HG02840 (cell line): Measurements from ENCODE around the gene FAXDC2.

Experiments used
- ATAC-seq: cut with Tn5 transposase; IDR thresholded peaks from one replicate; pipeline ENCODE4 v1.9.1; 2021; ENCODE audit warnings: mild to moderate bottlenecking, moderate library complexity, moderate number of reproducible peaks; ENCODE audit not compliant: unreplicated experiment, low FRiP score

Gene FAXDC2

GRCh38 chr5:154850255-154851062 lies at the start of gene FAXDC2:
FAXDC2 (minus strand) TSS chr5:154850603; CDS start chr5:154838178, 12,425 bp downstream.
- ATAC-seq = no peak

GRCh38 chr5:154900066-154900465 lies 49.7 kb upstream of the FAXDC2 start:
- ATAC-seq = no peak

- no peak for ATAC-seq
Observed at GRCh38 chr5:154899151-154899816, 48.9 kb upstream of the FAXDC2 start.

GRCh38 chr5:154898210-154898609 lies 47.8 kb upstream of the FAXDC2 start:
- ATAC-seq = no peak

GRCh38 chr5:154896562-154897165 lies 46.3 kb upstream of the FAXDC2 start:
- ATAC-seq = no peak

GRCh38 chr5:154895606-154896561 lies 45.5 kb upstream of the FAXDC2 start:
- no peak for ATAC-seq

- ATAC-seq = no peak
Observed at GRCh38 chr5:154893381-154893780, 43.0 kb upstream of the FAXDC2 start.

- no peak for ATAC-seq
Observed at GRCh38 chr5:154892369-154892771, 42.0 kb upstream of the FAXDC2 start.

- ATAC-seq = no peak
Observed at GRCh38 chr5:154885439-154885838, 35.0 kb upstream of the FAXDC2 start.

- ATAC-seq = no peak
Observed at GRCh38 chr5:154884424-154884823, 34.0 kb upstream of the FAXDC2 start.

GRCh38 chr5:154881986-154882385 lies 31.6 kb upstream of the FAXDC2 start:
- ATAC-seq = no peak

GRCh38 chr5:154878642-154879335 lies 28.4 kb upstream of the FAXDC2 start:
- no peak for ATAC-seq

GRCh38 chr5:154873791-154874331 lies 23.5 kb upstream of the FAXDC2 start:
- no peak for ATAC-seq

- ATAC-seq = no peak
Observed at GRCh38 chr5:154871734-154872133, 21.3 kb upstream of the FAXDC2 start.

GRCh38 chr5:154868702-154869101 lies 18.3 kb upstream of the FAXDC2 start:
- no peak for ATAC-seq

- no peak for ATAC-seq
Observed at GRCh38 chr5:154866841-154867240, 16.4 kb upstream of the FAXDC2 start.

GRCh38 chr5:154865466-154866184 lies 15.2 kb upstream of the FAXDC2 start:
- ATAC-seq = no peak

- no peak for ATAC-seq
Observed at GRCh38 chr5:154863291-154864080, 13.1 kb upstream of the FAXDC2 start.
